ENCODE results near the gene UBASH3B.
A peak's percentile ranks its signal among the peaks of the same experiment; 100 is the strongest.
"Not testable (repeated sequence)": the region's sequence is repeated elsewhere in the genome, so short reads cannot be mapped to it uniquely, and the experiment has no call there.

The UBASH3B gene

GRCh38 chr11:122655527-122656072 lies at the start of gene UBASH3B:
UBASH3B (plus strand) TSS chr11:122655722; CDS start chr11:122656050, 328 bp downstream.
- Histone ChIP-seq H3K4me1 (ENCODE audit: insufficient read depth, low read length) (no peaks in the 10 kb centered on the region), H3K27me3 (ENCODE audit: insufficient read depth, low read length) (peaks cover 38% of the 10 kb centered on the region), H3K27ac (ENCODE audit: low read length) (no peak within 1 kb of the TSS), H3K9ac (ENCODE audit: low read depth, low read length) (peak within 1 kb of the TSS; percentile 51; the same call in 1 of the 2 replicates), H3K36me3 (ENCODE audit: insufficient read depth, low read depth, low read length) (no peaks in the 10 kb centered on the region), H3K9me3 (ENCODE audit: insufficient read depth, low read depth, low read length) (no peaks in the 10 kb centered on the region), H3K4me3 (ENCODE audit: low read length) (peak within 1 kb of the TSS; percentile 90)

GRCh38 chr11:122607162-122607561 lies 48.4 kb upstream of the UBASH3B start:
- not testable (repeated sequence) for H3K4me3 ChIP-seq (ENCODE audit: low read length); H3K9me3 ChIP-seq (ENCODE audit: insufficient read depth, low read depth, low read length); H3K36me3 ChIP-seq (ENCODE audit: insufficient read depth, low read depth, low read length); H3K4me1 ChIP-seq (ENCODE audit: insufficient read depth, low read length); H3K9ac ChIP-seq (ENCODE audit: low read depth, low read length); H3K27me3 ChIP-seq (ENCODE audit: insufficient read depth, low read length); H3K27ac ChIP-seq (ENCODE audit: low read length)

GRCh38 chr11:122612123-122612824 lies 43.2 kb upstream of the UBASH3B start:
- no peak overlapping the region for H3K27ac ChIP-seq (ENCODE audit: low read length)
- H3K4me1 ChIP-seq (ENCODE audit: insufficient read depth, low read length): no peaks in the 10 kb centered on the region
- no peaks in the 10 kb centered on the region for H3K27me3 ChIP-seq (ENCODE audit: insufficient read depth, low read length)
- H3K9ac ChIP-seq (ENCODE audit: low read depth, low read length): no peak overlapping the region
- no peaks in the 10 kb centered on the region for H3K36me3 ChIP-seq (ENCODE audit: insufficient read depth, low read depth, low read length)
- H3K9me3 ChIP-seq (ENCODE audit: insufficient read depth, low read depth, low read length): no peaks in the 10 kb centered on the region
- H3K4me3 ChIP-seq (ENCODE audit: low read length): no peak overlapping the region

GRCh38 chr11:122616718-122617117 lies 38.8 kb upstream of the UBASH3B start:
- H3K4me1 ChIP-seq (ENCODE audit: insufficient read depth, low read length): no peaks in the 10 kb centered on the region
- no peak overlapping the region for H3K4me3 ChIP-seq (ENCODE audit: low read length)
- no peaks in the 10 kb centered on the region for H3K36me3 ChIP-seq (ENCODE audit: insufficient read depth, low read depth, low read length)
- no peak overlapping the region for H3K9ac ChIP-seq (ENCODE audit: low read depth, low read length)
- no peak overlapping the region for H3K27ac ChIP-seq (ENCODE audit: low read length)
- H3K9me3 ChIP-seq (ENCODE audit: insufficient read depth, low read depth, low read length): 0 out of 2 replicates have a peak, but pooled peaks cover 5% of the 10 kb centered on the region
- H3K27me3 ChIP-seq (ENCODE audit: insufficient read depth, low read length): no peaks in the 10 kb centered on the region

GRCh38 chr11:122617297-122617696 lies 38.2 kb upstream of the UBASH3B start:
- H3K36me3 ChIP-seq (ENCODE audit: insufficient read depth, low read depth, low read length): no peaks in the 10 kb centered on the region
- H3K27ac ChIP-seq (ENCODE audit: low read length): no peak overlapping the region

GRCh38 chr11:122617926-122618325 lies 37.6 kb upstream of the UBASH3B start:
- Histone ChIP-seq H3K27ac (ENCODE audit: low read length) (no peak overlapping the region), H3K36me3 (ENCODE audit: insufficient read depth, low read depth, low read length) (no peaks in the 10 kb centered on the region), H3K27me3 (ENCODE audit: insufficient read depth, low read length) (no peaks in the 10 kb centered on the region), H3K4me3 (ENCODE audit: low read length) (no peak overlapping the region), H3K9ac (ENCODE audit: low read depth, low read length) (no peak overlapping the region), H3K9me3 (ENCODE audit: insufficient read depth, low read depth, low read length) (0 out of 2 replicates have a peak, but pooled peaks cover 5% of the 10 kb centered on the region), H3K4me1 (ENCODE audit: insufficient read depth, low read length) (no peaks in the 10 kb centered on the region)

More at GRCh38 chr11:122617297-122617696, 38.2 kb upstream of the UBASH3B start:
- Histone ChIP-seq H3K9me3 (ENCODE audit: insufficient read depth, low read depth, low read length) (0 out of 2 replicates have a peak, but pooled peaks cover 5% of the 10 kb centered on the region), H3K4me1 (ENCODE audit: insufficient read depth, low read length) (no peaks in the 10 kb centered on the region), H3K27me3 (ENCODE audit: insufficient read depth, low read length) (no peaks in the 10 kb centered on the region), H3K9ac (ENCODE audit: low read depth, low read length) (no peak overlapping the region), H3K4me3 (ENCODE audit: low read length) (no peak overlapping the region)

- Histone ChIP-seq H3K36me3 (ENCODE audit: insufficient read depth, low read depth, low read length) (no peaks in the 10 kb centered on the region), H3K4me1 (ENCODE audit: insufficient read depth, low read length) (no peaks in the 10 kb centered on the region), H3K9ac (ENCODE audit: low read depth, low read length) (no peak overlapping the region), H3K9me3 (ENCODE audit: insufficient read depth, low read depth, low read length) (0 out of 2 replicates have a peak, but pooled peaks cover 5% of the 10 kb centered on the region), H3K4me3 (ENCODE audit: low read length) (no peak overlapping the region), H3K27ac (ENCODE audit: low read length) (no peak overlapping the region), H3K27me3 (ENCODE audit: insufficient read depth, low read length) (no peaks in the 10 kb centered on the region)
Observed at GRCh38 chr11:122618927-122619326, 36.6 kb upstream of the UBASH3B start.

GRCh38 chr11:122619757-122620156 lies 35.8 kb upstream of the UBASH3B start:
- Histone ChIP-seq H3K9me3 (ENCODE audit: insufficient read depth, low read depth, low read length) (0 out of 2 replicates have a peak, but pooled peaks cover 5% of the 10 kb centered on the region), H3K9ac (ENCODE audit: low read depth, low read length) (no peak overlapping the region), H3K4me1 (ENCODE audit: insufficient read depth, low read length) (no peaks in the 10 kb centered on the region), H3K4me3 (ENCODE audit: low read length) (no peak overlapping the region), H3K27ac (ENCODE audit: low read length) (no peak overlapping the region), H3K36me3 (ENCODE audit: insufficient read depth, low read depth, low read length) (no peaks in the 10 kb centered on the region), H3K27me3 (ENCODE audit: insufficient read depth, low read length) (no peaks in the 10 kb centered on the region)

- H3K9me3 ChIP-seq (ENCODE audit: insufficient read depth, low read depth, low read length); H3K4me1 ChIP-seq (ENCODE audit: insufficient read depth, low read length); H3K27me3 ChIP-seq (ENCODE audit: insufficient read depth, low read length); H3K4me3 ChIP-seq (ENCODE audit: low read length); H3K27ac ChIP-seq (ENCODE audit: low read length); H3K9ac ChIP-seq (ENCODE audit: low read depth, low read length); H3K36me3 ChIP-seq (ENCODE audit: insufficient read depth, low read depth, low read length): not testable (repeated sequence)
Observed at GRCh38 chr11:122625501-122625900, 30.0 kb upstream of the UBASH3B start.

- no peaks in the 10 kb centered on the region for H3K4me1 ChIP-seq (ENCODE audit: insufficient read depth, low read length)
- no peaks in the 10 kb centered on the region for H3K27me3 ChIP-seq (ENCODE audit: insufficient read depth, low read length)
Observed at GRCh38 chr11:122625976-122626665, 29.4 kb upstream of the UBASH3B start.

GRCh38 chr11:122627745-122628144 lies 27.8 kb upstream of the UBASH3B start:
- Histone ChIP-seq H3K4me3 (ENCODE audit: low read length) (no peak overlapping the region), H3K36me3 (ENCODE audit: insufficient read depth, low read depth, low read length) (no peaks in the 10 kb centered on the region), H3K9me3 (ENCODE audit: insufficient read depth, low read depth, low read length) (no peaks in the 10 kb centered on the region), H3K27ac (ENCODE audit: low read length) (no peak overlapping the region), H3K4me1 (ENCODE audit: insufficient read depth, low read length) (no peaks in the 10 kb centered on the region), H3K9ac (ENCODE audit: low read depth, low read length) (no peak overlapping the region), H3K27me3 (ENCODE audit: insufficient read depth, low read length) (no peaks in the 10 kb centered on the region)

More at GRCh38 chr11:122625976-122626665, 29.4 kb upstream of the UBASH3B start:
- Histone ChIP-seq H3K9ac (ENCODE audit: low read depth, low read length) (no peak overlapping the region), H3K36me3 (ENCODE audit: insufficient read depth, low read depth, low read length) (no peaks in the 10 kb centered on the region), H3K4me3 (ENCODE audit: low read length) (no peak overlapping the region), H3K27ac (ENCODE audit: low read length) (no peak overlapping the region), H3K9me3 (ENCODE audit: insufficient read depth, low read depth, low read length) (no peaks in the 10 kb centered on the region)
